Vagina (tissue), 2 donors: ENCODE data around the gene PGM1. TPM values are rescaled to one million over a fixed set of nuclear protein-coding genes. Genes with fewer than 3 reads are reported as not detected.

Experiments
- DNase-seq, 2 donors: peaks; one replicate each; pipeline ENCODE4 v3.0.0-alpha.2; 2017; ENCODE audit errors: extremely low spot score in 2 of 2
- H3K27ac ChIP-seq: fragments of 200-600 bp; sonication (generic); one replicate; pipeline ENCODE4 v1.5.1; 2019
- H3K27me3 ChIP-seq: fragments of 200-600 bp; sonication (generic); one replicate; pipeline ENCODE4 v1.5.1; 2019
- H3K36me3 ChIP-seq, 2 donors: fragments of 200-600 bp; sonication (generic); one replicate each; pipeline ENCODE4 v1.5.1; 2017 to 2019
- H3K4me1 ChIP-seq: fragments of 200-600 bp; sonication (generic); one replicate; pipeline ENCODE4 v1.5.1; 2019
- H3K4me3 ChIP-seq, 2 donors: fragments of 200-600 bp; sonication (generic); 1 replicate in 1 of 2; 2 replicates in 1 of 2; pipeline ENCODE4 v1.5.1; 2016 to 2019
- H3K9me3 ChIP-seq: fragments of 200-600 bp; sonication (generic); one replicate; pipeline ENCODE4 v1.5.1; 2019
- POLR2A ChIP-seq, 2 donors: fragments of 450-650 bp; IDR thresholded peaks; one replicate each; pipeline ENCODE4 v1.6.1; 2017; ENCODE audit warnings: antibody characterized with exemption in 2 of 2, mild to moderate bottlenecking in 2 of 2, moderate library complexity in 2 of 2
- POLR2AphosphoS5 ChIP-seq, 2 donors: sonication (generic); formaldehyde crosslinking; IDR thresholded peaks; one replicate each; pipeline ENCODE4 v1.9.0; 2017; ENCODE audit warnings: antibody characterized with exemption in 2 of 2, mild to moderate bottlenecking in 2 of 2, low read depth in 1 of 2; ENCODE audit not compliant: insufficient read depth in 1 of 2
- intact Hi-C: fragments of 100-400 bp; cut with DNase I; formaldehyde crosslinking; loops from one replicate; pipeline ENCODE4 v1.15.1; 2023
- total RNA-seq: library from RNA; depleted of rRNA; stranded (reverse); fragments of >200 nt; gene quantifications from one replicate; pipeline ENCODE4 v1.2.3, GENCODE V29; 2016
- TF ChIP-seq, protein P1 (sequence below), 3 experiments: fragments of 450-650 bp in 2 of 3; fragments of 200-600 bp in 1 of 3; sonication (generic) in 1 of 3; IDR thresholded peaks; one replicate each; pipeline ENCODE4 v1.5.1; 2017 to 2019; ENCODE audit warnings: antibody characterized with exemption in 3 of 3, mild to moderate bottlenecking in 2 of 3, moderate library complexity in 2 of 3

Gene PGM1
- total RNA-seq, 1 donor from 2014 or later: 46.4 TPM

GRCh38 chr1:63634471-63634870 is 41.3 kb downstream of the PGM1 start:
- Histone ChIP-seq H3K4me1 (no peaks in the 10 kb centered on the region), H3K27ac (no peak overlapping the region), H3K4me3 (no peak overlapping the region), H3K36me3 (peaks cover 0 to 35% of the 10 kb centered on the region in 2 donors), H3K9me3 (no peaks in the 10 kb centered on the region), H3K27me3 (no peaks in the 10 kb centered on the region)
- TF ChIP-seq, protein P1, sequence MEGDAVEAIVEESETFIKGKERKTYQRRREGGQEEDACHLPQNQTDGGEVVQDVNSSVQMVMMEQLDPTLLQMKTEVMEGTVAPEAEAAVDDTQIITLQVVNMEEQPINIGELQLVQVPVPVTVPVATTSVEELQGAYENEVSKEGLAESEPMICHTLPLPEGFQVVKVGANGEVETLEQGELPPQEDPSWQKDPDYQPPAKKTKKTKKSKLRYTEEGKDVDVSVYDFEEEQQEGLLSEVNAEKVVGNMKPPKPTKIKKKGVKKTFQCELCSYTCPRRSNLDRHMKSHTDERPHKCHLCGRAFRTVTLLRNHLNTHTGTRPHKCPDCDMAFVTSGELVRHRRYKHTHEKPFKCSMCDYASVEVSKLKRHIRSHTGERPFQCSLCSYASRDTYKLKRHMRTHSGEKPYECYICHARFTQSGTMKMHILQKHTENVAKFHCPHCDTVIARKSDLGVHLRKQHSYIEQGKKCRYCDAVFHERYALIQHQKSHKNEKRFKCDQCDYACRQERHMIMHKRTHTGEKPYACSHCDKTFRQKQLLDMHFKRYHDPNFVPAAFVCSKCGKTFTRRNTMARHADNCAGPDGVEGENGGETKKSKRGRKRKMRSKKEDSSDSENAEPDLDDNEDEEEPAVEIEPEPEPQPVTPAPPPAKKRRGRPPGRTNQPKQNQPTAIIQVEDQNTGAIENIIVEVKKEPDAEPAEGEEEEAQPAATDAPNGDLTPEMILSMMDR (IDR thresholded peaks at IDR 0.05): no peak
- TF ChIP-seq POLR2A (IDR thresholded peaks at IDR 0.05) (no peak), POLR2AphosphoS5 (IDR thresholded peaks at IDR 0.05; ENCODE audit: insufficient read depth in 1 of 2, low read depth in 1 of 2) (no peak)
- DNase-seq: no peak
- intact Hi-C loops: no loop called here

DNA sequence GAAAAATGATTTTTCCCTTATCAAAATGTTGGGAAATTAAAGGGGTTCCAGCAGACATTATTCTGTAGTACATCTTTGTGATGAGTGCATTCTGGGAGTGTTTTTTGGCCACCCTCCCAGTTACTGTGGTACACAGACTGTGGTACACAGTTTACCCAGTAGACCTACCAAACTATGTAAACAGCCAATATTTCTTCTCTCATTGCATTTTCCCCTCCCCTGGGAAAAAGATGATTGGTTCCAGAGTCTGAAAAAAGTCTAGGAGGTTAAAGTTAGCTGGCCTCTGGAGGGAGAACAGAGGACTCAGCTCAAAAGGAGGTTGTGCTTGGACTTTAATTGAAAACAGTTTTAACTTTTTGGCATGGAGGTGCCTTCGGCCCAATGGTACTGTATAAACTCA is 42.5 kb downstream of the PGM1 start:
- Histone ChIP-seq H3K27me3 (no peaks in the 10 kb centered on the region), H3K27ac (no peak overlapping the region), H3K4me1 (no peaks in the 10 kb centered on the region), H3K9me3 (no peaks in the 10 kb centered on the region), H3K36me3 (peaks cover 0 to 35% of the 10 kb centered on the region in 2 donors), H3K4me3 (no peak overlapping the region)
- TF ChIP-seq POLR2AphosphoS5 (IDR thresholded peaks at IDR 0.05; ENCODE audit: insufficient read depth in 1 of 2, low read depth in 1 of 2) (no peak), POLR2A (IDR thresholded peaks at IDR 0.05) (no peak)
- TF ChIP-seq, protein P1 (IDR thresholded peaks at IDR 0.05): no peak
- intact Hi-C loops: no loop called here
- no peak for DNase-seq

- no peak for TF ChIP-seq POLR2A (IDR thresholded peaks at IDR 0.05)
- no peak for TF ChIP-seq POLR2AphosphoS5 (IDR thresholded peaks at IDR 0.05; ENCODE audit: insufficient read depth in 1 of 2, low read depth in 1 of 2)
- TF ChIP-seq, protein P1 (IDR thresholded peaks at IDR 0.05): no peak
Measured at GRCh38 chr1:63636192-63637105, 43.2 kb downstream of the PGM1 start.

GRCh38 chr1:63638471-63638870 is 45.3 kb downstream of the PGM1 start:
- H3K4me1 ChIP-seq: no peaks in the 10 kb centered on the region
- DNase-seq: no peak
- no peaks in the 10 kb centered on the region for H3K27me3 ChIP-seq
- H3K9me3 ChIP-seq: no peaks in the 10 kb centered on the region
- H3K27ac ChIP-seq: no peak overlapping the region
- peaks cover 0 to 19% of the 10 kb centered on the region in 2 donors for H3K36me3 ChIP-seq
- TF ChIP-seq POLR2A (IDR thresholded peaks at IDR 0.05): no peak
- no peak for TF ChIP-seq POLR2AphosphoS5 (IDR thresholded peaks at IDR 0.05; ENCODE audit: insufficient read depth in 1 of 2, low read depth in 1 of 2)
- TF ChIP-seq, protein P1 (IDR thresholded peaks at IDR 0.05): no peak
- no peak overlapping the region for H3K4me3 ChIP-seq
- intact Hi-C loops: no loop called here

More at GRCh38 chr1:63636192-63637105, 43.2 kb downstream of the PGM1 start:
- Histone ChIP-seq H3K27me3 (no peaks in the 10 kb centered on the region), H3K4me3 (no peak overlapping the region), H3K4me1 (no peaks in the 10 kb centered on the region), H3K36me3 (peaks cover 0 to 31% of the 10 kb centered on the region in 2 donors), H3K9me3 (no peaks in the 10 kb centered on the region), H3K27ac (no peak overlapping the region)
- intact Hi-C loops: no loop called here
- no peak for DNase-seq

GRCh38 chr1:63638875-63639274 is 45.7 kb downstream of the PGM1 start:
- Histone ChIP-seq H3K9me3 (no peaks in the 10 kb centered on the region), H3K4me3 (no peak overlapping the region), H3K36me3 (peaks cover 0 to 19% of the 10 kb centered on the region in 2 donors), H3K27ac (no peak overlapping the region), H3K4me1 (no peaks in the 10 kb centered on the region), H3K27me3 (no peaks in the 10 kb centered on the region)
- TF ChIP-seq, protein P1 (IDR thresholded peaks at IDR 0.05): no peak
- TF ChIP-seq POLR2AphosphoS5 (IDR thresholded peaks at IDR 0.05; ENCODE audit: insufficient read depth in 1 of 2, low read depth in 1 of 2) (no peak), POLR2A (IDR thresholded peaks at IDR 0.05) (no peak)
- intact Hi-C loops: no loop called here
- DNase-seq: no peak
